Mammary epithelial cell (primary cell): ENCODE data around the gene HPSE2.

ENCODE experiments used
- EZH2 ChIP-seq: IDR thresholded peaks from 2 replicates; pipeline ENCODE4 v1.6.1; 2012; ENCODE audit warnings: low read length, inconsistent platforms, borderline replicate concordance
- TF ChIP-seq, protein P1 (sequence below), 2 donors: IDR thresholded peaks in 1 of 2; conservative IDR thresholded peaks in 1 of 2; 2 replicates each; pipeline ENCODE4 v1.5.1; 2011 to 2012; ENCODE audit warnings: inconsistent platforms in 2 of 2, low read length in 2 of 2, mild to moderate bottlenecking in 2 of 2, control low read depth in 1 of 2, low read depth in 1 of 2; ENCODE audit not compliant: insufficient read depth in 1 of 2; ENCODE audit errors: extremely low read depth in 1 of 2

DNA sequence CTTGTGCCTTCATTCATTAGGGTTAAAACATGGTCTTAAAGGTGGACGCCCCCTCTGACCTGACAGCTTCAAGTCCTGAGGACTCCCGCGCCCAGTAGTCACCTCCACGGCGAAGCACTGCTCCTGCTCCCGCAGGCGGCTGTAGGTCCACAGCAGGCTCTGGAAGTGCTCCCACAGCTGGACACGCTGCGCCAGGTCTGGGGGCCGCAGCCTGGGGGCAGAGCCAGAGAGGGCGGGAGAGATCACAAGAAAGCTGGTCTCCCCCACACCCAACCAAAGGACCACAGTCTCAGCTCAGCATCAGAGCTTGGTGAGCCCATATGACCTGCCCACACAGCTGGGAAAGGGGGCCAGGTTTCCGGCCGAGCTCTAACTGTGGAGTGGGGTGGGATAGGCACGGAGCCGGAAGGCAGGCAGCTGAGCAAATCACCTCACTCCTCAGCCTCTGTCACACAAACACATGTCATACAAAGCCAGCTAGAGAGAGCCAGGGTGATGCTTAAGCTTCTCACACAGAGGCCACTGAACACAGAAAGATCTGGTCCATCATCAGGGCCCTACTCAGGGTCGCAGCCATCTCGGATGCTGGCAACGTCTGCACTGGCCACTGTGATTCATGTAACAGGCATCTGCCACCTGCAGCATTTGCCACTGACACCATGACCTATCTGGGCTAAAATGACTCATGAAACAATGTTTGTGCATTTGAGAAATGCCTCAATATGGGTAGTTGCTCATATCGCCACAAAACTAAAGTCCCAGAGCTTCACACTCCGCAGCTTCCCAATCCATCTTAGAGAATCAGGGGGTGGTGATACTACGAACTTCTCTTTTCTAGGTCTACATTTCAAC, 801.5 kb downstream of the HPSE2 start:
- TF ChIP-seq, protein P1, sequence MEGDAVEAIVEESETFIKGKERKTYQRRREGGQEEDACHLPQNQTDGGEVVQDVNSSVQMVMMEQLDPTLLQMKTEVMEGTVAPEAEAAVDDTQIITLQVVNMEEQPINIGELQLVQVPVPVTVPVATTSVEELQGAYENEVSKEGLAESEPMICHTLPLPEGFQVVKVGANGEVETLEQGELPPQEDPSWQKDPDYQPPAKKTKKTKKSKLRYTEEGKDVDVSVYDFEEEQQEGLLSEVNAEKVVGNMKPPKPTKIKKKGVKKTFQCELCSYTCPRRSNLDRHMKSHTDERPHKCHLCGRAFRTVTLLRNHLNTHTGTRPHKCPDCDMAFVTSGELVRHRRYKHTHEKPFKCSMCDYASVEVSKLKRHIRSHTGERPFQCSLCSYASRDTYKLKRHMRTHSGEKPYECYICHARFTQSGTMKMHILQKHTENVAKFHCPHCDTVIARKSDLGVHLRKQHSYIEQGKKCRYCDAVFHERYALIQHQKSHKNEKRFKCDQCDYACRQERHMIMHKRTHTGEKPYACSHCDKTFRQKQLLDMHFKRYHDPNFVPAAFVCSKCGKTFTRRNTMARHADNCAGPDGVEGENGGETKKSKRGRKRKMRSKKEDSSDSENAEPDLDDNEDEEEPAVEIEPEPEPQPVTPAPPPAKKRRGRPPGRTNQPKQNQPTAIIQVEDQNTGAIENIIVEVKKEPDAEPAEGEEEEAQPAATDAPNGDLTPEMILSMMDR (conservative IDR thresholded peaks at IDR 0.05 in 1 of 2, IDR thresholded peaks at IDR 0.05 in 1 of 2; ENCODE audit: extremely low read depth in 1 of 2, insufficient read depth in 1 of 2, low read depth in 1 of 2, low read length in 2 of 2): no peak
- TF ChIP-seq EZH2: no peak
